IMR-90 (cell line): ENCODE data around the gene MZB1.

Source experiments
- CTCF ChIP-seq: conservative IDR thresholded peaks from 2 replicates; pipeline ENCODE4 v1.5.1; 2012; ENCODE audit warnings: mild to moderate bottlenecking, low read depth, low read length, improper control_type of control experiment
- MAFK ChIP-seq: IDR thresholded peaks from 2 replicates; pipeline ENCODE4 v1.6.1; 2012; ENCODE audit warnings: low read depth, low read length, improper control_type of control experiment

GRCh38 chr5:139376364-139376763, 13.3 kb downstream of the MZB1 start:
- no peak for TF ChIP-seq CTCF
- TF ChIP-seq MAFK, result no peak
